Central memory CD4-positive, alpha-beta T cell (primary cell): ENCODE results near the gene ABCA4.

Experiments
- DNase-seq: peaks from one replicate; pipeline ENCODE4 v3.0.0; 2022

Gene ABCA4

GRCh38 chr1:94079989-94080388, 41.0 kb downstream of the ABCA4 start:
- DNase-seq, result no peak

DNA sequence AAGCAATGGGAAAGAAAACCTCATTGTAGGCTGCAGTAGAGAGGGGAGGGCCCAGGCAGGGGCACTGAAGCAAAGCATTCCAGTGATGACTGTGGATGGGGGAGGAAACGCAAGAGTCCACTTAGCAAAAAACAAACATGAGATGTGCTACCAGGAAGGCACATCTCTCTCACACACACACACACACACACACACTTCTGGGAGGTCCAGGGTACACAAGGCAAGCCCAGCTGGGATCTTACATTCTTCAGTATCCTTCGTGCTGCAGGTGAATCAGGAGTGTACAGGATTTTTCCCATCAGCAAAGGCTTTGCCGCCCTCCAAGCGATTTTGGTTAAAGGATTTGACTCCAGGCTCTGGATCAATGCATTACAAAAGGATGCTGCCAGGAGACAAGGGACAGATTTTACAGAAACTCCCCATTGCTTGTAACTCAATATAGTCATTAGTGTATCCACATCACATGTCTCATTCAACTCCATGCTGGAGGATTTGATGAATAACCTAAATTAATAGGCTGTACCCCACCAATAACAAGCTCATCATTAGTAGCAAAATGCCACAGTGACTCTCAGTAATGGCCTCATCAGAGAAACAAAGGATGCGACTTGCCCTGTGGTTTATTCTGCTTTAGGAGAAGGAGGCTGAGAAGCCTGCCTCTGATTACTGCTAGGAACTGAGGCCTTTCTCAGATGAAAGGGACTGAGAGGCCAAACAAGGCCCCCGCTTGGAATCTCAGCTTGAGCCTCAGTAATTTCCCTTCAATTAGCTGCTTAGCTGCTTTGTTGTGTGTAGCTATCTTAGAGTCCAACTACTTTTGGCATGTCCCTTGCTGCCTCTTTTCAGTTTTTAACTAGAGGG, 41.6 kb downstream of the ABCA4 start:
- DNase-seq, result no peak

DNA sequence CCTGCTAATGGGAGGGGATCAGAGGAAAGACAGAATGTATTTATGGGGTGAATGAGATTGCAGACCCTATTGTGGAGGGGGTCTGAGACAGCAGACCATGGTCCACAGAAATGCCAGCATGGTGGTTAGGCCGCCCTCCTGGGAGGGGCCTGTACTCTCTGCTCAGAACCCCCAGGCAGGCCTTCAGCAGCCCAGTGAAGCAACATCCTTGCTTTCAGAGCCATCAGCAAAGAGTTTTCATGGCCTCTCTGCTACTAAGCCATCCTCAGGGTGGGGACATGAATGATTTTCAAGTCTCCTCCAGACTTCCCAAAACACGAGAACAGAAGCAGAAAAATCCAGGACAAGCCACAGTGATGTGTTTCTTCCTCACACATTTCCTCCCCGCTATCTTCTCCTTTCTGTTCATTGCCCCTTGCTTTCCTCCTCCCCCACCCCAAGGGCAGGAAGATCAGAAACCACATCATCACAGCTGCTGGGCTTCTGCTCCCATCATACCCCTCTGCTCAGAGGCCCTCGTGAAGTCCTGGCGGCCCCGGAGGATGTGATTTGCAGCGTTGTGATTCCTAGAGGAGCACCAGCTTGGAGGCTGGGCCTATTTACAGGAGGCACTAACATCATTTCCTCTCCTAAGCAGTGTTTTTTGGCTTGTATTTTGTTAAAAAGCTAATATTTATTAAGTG, 48.0 kb downstream of the ABCA4 start:
- DNase-seq, result no peak

- DNase-seq, result no peak
Observed at GRCh38 chr1:94071976-94072375, 49.0 kb downstream of the ABCA4 start.

DNA sequence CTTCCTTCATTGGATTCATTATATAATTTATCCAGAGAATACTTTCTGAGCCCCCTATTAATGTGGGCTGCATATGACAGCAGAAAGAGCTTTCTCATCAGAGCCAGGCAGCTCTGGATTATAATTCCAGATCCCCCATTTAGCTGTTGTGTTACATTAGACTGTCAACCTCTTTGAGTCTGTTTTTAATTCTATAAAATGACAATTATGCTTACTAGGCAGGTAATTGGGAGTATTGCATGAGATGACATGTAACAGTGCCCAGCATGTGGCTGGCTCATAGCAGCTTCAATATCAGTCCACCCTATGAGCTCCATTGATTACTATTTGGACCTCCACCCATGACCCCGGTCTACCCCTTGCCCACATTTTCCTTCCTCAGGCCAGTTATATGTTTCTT, 49.6 kb downstream of the ABCA4 start:
- DNase-seq, result no peak

- DNase-seq, result no peak
Observed at GRCh38 chr1:94070865-94071264, 50.1 kb downstream of the ABCA4 start.

GRCh38 chr1:94069919-94070285, 51.0 kb downstream of the ABCA4 start:
- no peak for DNase-seq

GRCh38 chr1:94068999-94069918, 51.7 kb downstream of the ABCA4 start:
- no peak for DNase-seq

GRCh38 chr1:94068096-94068998, 52.6 kb downstream of the ABCA4 start:
- no peak for DNase-seq

- DNase-seq, result no peak
Observed at GRCh38 chr1:94067196-94067595, 53.8 kb downstream of the ABCA4 start.

DNA sequence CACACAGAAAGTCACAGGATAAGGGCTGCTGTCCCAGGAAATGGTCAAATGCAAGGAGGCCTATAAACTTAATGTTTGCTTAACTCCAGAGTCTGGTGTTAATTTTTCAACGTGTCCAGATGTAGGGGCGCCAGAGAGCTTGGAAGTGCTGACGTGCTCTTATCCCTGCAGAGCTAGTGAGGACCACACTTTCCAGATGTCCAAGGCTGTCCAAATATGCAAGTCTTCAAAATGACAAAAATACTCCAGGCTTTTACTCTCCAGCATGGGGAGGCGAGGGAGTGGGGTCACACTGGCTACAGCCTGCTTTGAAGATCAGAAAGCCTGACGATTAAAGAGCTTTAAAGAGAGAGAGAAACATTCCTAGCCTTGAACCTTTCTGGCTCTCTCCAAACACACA, 57.6 kb downstream of the ABCA4 start:
- DNase-seq, result no peak

DNA sequence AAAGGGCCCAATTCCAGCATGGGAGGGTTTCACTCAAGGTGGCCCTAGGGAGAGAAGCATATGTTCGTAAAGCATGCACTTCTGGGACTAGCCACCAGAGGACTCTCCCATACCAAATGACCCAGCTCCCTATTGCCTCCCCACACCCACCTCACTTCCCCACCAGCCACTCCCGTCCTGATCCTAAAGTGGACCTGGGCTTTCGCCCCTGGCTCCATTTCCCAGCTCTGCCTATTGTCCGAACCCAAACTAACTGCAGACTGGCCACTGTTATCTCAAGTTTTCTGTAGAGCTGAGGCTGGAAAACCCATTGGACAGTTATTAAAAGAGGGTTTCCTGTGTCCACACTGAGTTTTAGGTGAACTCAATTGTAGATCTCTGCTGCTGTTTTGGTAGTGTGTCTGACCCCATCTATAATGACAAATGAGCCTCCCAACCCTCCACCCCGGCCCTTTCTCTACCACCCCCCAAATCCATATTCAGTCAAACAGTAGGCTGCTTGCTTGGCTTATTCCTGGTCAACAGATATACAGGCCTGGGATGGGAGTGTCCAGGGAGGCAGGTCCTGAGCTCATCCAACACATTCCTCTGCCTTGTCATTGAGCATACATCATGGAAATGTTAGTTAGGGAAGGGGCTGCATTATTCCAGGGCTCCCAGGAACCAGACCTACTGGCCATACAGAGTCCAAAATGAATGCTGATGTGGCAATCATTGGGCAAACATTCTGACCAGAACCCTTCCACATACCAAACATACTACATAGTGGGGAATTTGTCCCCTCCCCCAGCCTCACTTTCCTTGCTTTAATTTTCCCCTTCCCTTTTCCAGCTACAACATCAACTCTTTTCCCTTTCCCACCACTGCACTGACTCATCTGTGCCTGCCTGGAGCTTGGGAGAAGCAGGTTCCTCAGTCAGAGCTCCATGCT, 59.2 kb downstream of the ABCA4 start:
- DNase-seq, result no peak

GRCh38 chr1:94060720-94061119, 60.2 kb downstream of the ABCA4 start:
- DNase-seq, result no peak

DNA sequence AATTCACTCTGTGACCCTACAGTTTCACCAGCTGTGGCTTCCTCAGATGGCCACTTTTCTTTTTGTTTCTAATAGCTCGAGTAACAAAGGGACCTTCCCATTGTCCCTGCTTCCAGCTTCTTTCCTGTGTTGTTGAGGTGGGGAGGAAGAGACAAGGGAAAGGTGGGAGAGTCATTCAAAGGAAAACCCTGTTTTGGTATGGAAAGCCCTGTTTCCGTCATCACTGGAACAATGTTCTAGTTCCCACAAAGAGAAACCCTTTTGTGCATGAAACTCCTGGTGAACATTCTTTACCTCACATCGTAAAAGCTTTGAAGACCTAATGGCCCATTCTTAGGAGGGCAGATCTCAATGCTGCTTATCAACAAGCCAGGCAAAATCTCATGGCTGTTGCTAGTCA, 62.2 kb downstream of the ABCA4 start:
- no peak for DNase-seq

- DNase-seq, result no peak
Observed at GRCh38 chr1:94056996-94057395, 64.0 kb downstream of the ABCA4 start.

DNA sequence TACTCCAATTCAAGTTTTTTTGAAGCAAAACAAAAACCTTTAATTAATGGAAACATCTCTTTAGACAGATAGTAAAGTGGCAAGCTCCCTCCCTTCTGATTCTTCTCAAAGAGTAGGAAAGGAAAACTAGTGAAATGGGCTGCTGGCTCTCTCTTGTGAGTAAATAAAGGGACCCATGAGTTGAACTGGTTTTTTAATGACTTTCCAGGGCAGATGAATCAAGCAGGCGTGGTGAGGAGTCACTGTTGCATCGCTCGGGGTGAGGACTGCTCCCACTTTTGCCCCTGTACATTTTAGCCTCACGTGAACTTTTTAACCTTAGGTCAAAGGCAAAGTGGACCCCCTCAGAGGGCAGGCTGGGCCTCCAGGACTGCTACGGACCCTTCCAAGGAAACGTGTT, 64.8 kb downstream of the ABCA4 start:
- no peak for DNase-seq

- DNase-seq, result no peak
Observed at GRCh38 chr1:94055459-94056122, 65.4 kb downstream of the ABCA4 start.

GRCh38 chr1:94050675-94051074, 70.3 kb downstream of the ABCA4 start:
- no peak for DNase-seq

DNA sequence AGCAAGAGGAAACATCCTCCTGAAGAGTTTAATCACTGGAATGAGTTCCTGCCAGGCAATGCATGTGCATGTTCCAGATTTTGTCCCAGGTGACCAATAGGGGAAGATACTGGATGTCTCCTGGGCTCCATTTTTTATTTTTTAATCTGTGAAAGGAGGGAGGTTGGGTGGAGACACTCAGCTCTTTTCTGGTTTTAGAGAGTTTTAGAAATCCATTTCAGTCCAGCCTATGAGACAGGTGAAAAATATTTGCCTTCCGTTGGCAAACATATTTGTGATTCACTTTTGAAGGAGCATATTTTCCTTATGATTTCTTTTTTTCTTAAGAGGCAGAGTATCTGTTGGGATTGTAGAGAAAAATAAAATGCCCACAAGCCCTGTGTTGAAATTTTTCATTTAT, 70.7 kb downstream of the ABCA4 start:
- no peak for DNase-seq

GRCh38 chr1:94049791-94050190, 71.2 kb downstream of the ABCA4 start:
- DNase-seq, result no peak
